ENCODE data around the gene PIP5K1A. TPM values are rescaled to one million over a fixed set of nuclear protein-coding genes. Genes with fewer than 3 reads are reported as not detected.

Gene PIP5K1A
- total RNA-seq, 6 experiments from 2014 or later: 85.4 to 98.6 (median 90.6) TPM

DNA sequence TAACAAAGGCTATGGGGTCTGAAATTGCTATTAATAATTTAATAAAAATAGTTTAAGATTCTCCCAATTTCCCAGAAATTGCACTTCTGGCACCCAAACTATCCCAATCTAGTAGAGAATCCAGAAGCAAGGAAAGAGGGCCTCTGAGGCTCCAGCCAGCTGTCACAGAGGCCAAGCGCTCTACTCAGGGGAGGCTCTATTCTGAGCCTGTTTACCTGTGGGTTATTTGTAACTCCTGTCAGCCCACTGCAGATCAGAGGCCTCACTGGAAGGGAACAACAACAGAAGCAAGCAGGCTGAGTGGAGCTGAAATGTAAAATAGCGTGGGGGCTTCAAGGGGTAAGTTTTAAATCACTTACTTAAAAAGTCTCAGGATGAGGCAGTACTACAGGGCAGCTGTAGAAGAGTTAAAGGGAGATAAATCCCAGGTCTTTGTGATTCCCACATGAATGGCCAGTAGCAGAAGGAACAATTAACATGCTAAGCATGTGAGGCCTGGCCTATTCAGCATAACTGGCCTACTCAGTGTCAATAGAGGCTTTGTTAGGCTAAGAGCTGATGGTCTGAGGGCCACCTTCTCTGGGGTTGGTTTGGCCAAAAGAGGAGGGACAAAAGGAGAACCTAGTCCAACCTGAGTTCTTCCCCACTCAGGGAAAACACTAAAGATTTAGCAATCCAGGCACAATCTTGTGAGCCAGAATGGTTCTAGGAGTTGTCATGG lies 96.5 kb downstream of the PIP5K1A start:
- Mint-ChIP-seq H3K36me3 (ENCODE audit: low read depth) (peaks cover 21% of the 10 kb centered on the region), H3K27me3 (ENCODE audit: insufficient read depth) (peaks cover 10% of the 10 kb centered on the region), H3K9me3 (no peaks in the 10 kb centered on the region), H3K27ac (no peak overlapping the region; the same call in 1 of the 2 replicates), H3K4me1 (ENCODE audit: low read depth) (no peaks in the 10 kb centered on the region), H3K4me3 (no peak overlapping the region)
- DNase-seq: no peak
- TF ChIP-seq, protein P1, sequence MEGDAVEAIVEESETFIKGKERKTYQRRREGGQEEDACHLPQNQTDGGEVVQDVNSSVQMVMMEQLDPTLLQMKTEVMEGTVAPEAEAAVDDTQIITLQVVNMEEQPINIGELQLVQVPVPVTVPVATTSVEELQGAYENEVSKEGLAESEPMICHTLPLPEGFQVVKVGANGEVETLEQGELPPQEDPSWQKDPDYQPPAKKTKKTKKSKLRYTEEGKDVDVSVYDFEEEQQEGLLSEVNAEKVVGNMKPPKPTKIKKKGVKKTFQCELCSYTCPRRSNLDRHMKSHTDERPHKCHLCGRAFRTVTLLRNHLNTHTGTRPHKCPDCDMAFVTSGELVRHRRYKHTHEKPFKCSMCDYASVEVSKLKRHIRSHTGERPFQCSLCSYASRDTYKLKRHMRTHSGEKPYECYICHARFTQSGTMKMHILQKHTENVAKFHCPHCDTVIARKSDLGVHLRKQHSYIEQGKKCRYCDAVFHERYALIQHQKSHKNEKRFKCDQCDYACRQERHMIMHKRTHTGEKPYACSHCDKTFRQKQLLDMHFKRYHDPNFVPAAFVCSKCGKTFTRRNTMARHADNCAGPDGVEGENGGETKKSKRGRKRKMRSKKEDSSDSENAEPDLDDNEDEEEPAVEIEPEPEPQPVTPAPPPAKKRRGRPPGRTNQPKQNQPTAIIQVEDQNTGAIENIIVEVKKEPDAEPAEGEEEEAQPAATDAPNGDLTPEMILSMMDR (IDR thresholded peaks at IDR 0.05): no peak

Other genes with a start within 250 kb of the PIP5K1A start
- gene CERS2, start 223.7 kb upstream of the PIP5K1A start, total RNA-seq (2021; fragmentation: NEBNext Ultra II Directional; extraction: Animal tissue kit (Norgen Biotek cat#: 25700)): 100 to 1,000 TPM; 189 to 305 (median 255) TPM
- gene ANXA9, start 216.3 kb upstream of the PIP5K1A start, total RNA-seq (2021; fragmentation: NEBNext Ultra II Directional; extraction: Animal tissue kit (Norgen Biotek cat#: 25700)): under 1 TPM; 0.28 to 0.55 (median 0.46) TPM
- gene MINDY1, start 191.7 kb upstream of the PIP5K1A start, total RNA-seq (2021; fragmentation: NEBNext Ultra II Directional; extraction: Animal tissue kit (Norgen Biotek cat#: 25700)): 10 to 100 TPM in 1 of 6 experiments, 1 to 10 TPM in 5; 8.3 to 11.9 (median 9.0) TPM
- 10 to 100 TPM in 1 of 6 experiments, 1 to 10 TPM in 5; 6.6 to 10.0 (median 7.7) TPM for gene PRUNE1, start 190.1 kb upstream of the PIP5K1A start, total RNA-seq (2021; fragmentation: NEBNext Ultra II Directional; extraction: Animal tissue kit (Norgen Biotek cat#: 25700))
- under 1 TPM in 5 of 6 experiments, not detected in 1; 0.06 to 0.31 (median 0.12) TPM for gene BNIPL, start 162.0 kb upstream of the PIP5K1A start, total RNA-seq (2021; fragmentation: NEBNext Ultra II Directional; extraction: Animal tissue kit (Norgen Biotek cat#: 25700))
- 1 to 10 TPM; 3.0 to 6.6 (median 4.6) TPM for gene C1orf56, start 150.8 kb upstream of the PIP5K1A start, total RNA-seq (2021; fragmentation: NEBNext Ultra II Directional; extraction: Animal tissue kit (Norgen Biotek cat#: 25700))
- gene CDC42SE1, start 138.9 kb upstream of the PIP5K1A start, total RNA-seq (2021; fragmentation: NEBNext Ultra II Directional; extraction: Animal tissue kit (Norgen Biotek cat#: 25700)): 10 to 100 TPM; 63.2 to 75.1 (median 68.3) TPM
- 10 to 100 TPM in 4 of 6 experiments, 1 to 10 TPM in 2; 9.3 to 11.7 (median 10.8) TPM for gene MLLT11, start 138.2 kb upstream of the PIP5K1A start, total RNA-seq (2021; fragmentation: NEBNext Ultra II Directional; extraction: Animal tissue kit (Norgen Biotek cat#: 25700))
- gene GABPB2, start 127.8 kb upstream of the PIP5K1A start, total RNA-seq (2021; fragmentation: NEBNext Ultra II Directional; extraction: Animal tissue kit (Norgen Biotek cat#: 25700)): 10 to 100 TPM; 10.6 to 12.2 (median 11.5) TPM
- 1 to 10 TPM in 5 of 6 experiments, under 1 TPM in 1; 0.94 to 1.5 (median 1.4) TPM for gene SEMA6C, start 51.9 kb upstream of the PIP5K1A start, total RNA-seq (2021; fragmentation: NEBNext Ultra II Directional; extraction: Animal tissue kit (Norgen Biotek cat#: 25700))
- not detected for gene TNFAIP8L2, start 41.9 kb upstream of the PIP5K1A start, total RNA-seq (2021; fragmentation: NEBNext Ultra II Directional; extraction: Animal tissue kit (Norgen Biotek cat#: 25700))
- gene LYSMD1, start 32.6 kb upstream of the PIP5K1A start, total RNA-seq (2021; fragmentation: NEBNext Ultra II Directional; extraction: Animal tissue kit (Norgen Biotek cat#: 25700)): 1 to 10 TPM; 5.0 to 6.6 (median 6.0) TPM
- gene SCNM1, start 32.4 kb upstream of the PIP5K1A start, total RNA-seq (2021; fragmentation: NEBNext Ultra II Directional; extraction: Animal tissue kit (Norgen Biotek cat#: 25700)): 10 to 100 TPM; 38.4 to 45.7 (median 41.5) TPM
- 1 to 10 TPM in 1 of 6 experiments, under 1 TPM in 2, not detected in 3; 0.40 to 1.1 (median 0.99) TPM for gene TMOD4, start 22.6 kb upstream of the PIP5K1A start, total RNA-seq (2021; fragmentation: NEBNext Ultra II Directional; extraction: Animal tissue kit (Norgen Biotek cat#: 25700))
- 10 to 100 TPM; 57.8 to 87.4 (median 73.9) TPM for gene VPS72, start 8.4 kb upstream of the PIP5K1A start, total RNA-seq (2021; fragmentation: NEBNext Ultra II Directional; extraction: Animal tissue kit (Norgen Biotek cat#: 25700))
- gene PSMD4, start 56.2 kb downstream of the PIP5K1A start, total RNA-seq (2021; fragmentation: NEBNext Ultra II Directional; extraction: Animal tissue kit (Norgen Biotek cat#: 25700)): 100 to 1,000 TPM; 194 to 228 (median 217) TPM
- 10 to 100 TPM; 14.6 to 18.3 (median 15.9) TPM for gene ZNF687, start 83.7 kb downstream of the PIP5K1A start, total RNA-seq (2021; fragmentation: NEBNext Ultra II Directional; extraction: Animal tissue kit (Norgen Biotek cat#: 25700))
- gene PI4KB, start 128.9 kb downstream of the PIP5K1A start, total RNA-seq (2021; fragmentation: NEBNext Ultra II Directional; extraction: Animal tissue kit (Norgen Biotek cat#: 25700)): 10 to 100 TPM; 63.6 to 73.0 (median 70.0) TPM
- gene RFX5, start 148.7 kb downstream of the PIP5K1A start, total RNA-seq (2021; fragmentation: NEBNext Ultra II Directional; extraction: Animal tissue kit (Norgen Biotek cat#: 25700)): 10 to 100 TPM; 32.1 to 39.0 (median 35.7) TPM
- gene SELENBP1, start 174.2 kb downstream of the PIP5K1A start, total RNA-seq (2021; fragmentation: NEBNext Ultra II Directional; extraction: Animal tissue kit (Norgen Biotek cat#: 25700)): 10 to 100 TPM; 11.2 to 15.6 (median 14.6) TPM
- 100 to 1,000 TPM; 342 to 409 (median 371) TPM for gene PSMB4, start 201.0 kb downstream of the PIP5K1A start, total RNA-seq (2021; fragmentation: NEBNext Ultra II Directional; extraction: Animal tissue kit (Norgen Biotek cat#: 25700))

Measured in HFFc6 (cell line).